ENCODE data around the gene PLXNA4. TPM values are rescaled to one million over a fixed set of nuclear protein-coding genes. Genes with fewer than 3 reads are reported as not detected.

PLXNA4 gene
- total RNA-seq, 4 donors from 2014 or later, result 0.49 to 7.1 (median 2.0) TPM

GRCh38 chr7:132164558-132165125 lies 411.6 kb downstream of the PLXNA4 start:
- Histone ChIP-seq H3K4me1 (peaks cover 0 to 4% (median 0%) of the 10 kb centered on the region in 3 donors), H3K27ac (no peak overlapping the region), H3K27me3 (peaks cover 0 to 89% (median 1%) of the 10 kb centered on the region in 4 donors), H3K36me3 (no peaks in the 10 kb centered on the region), H3K4me3 (no peak overlapping the region), H3K9me3 (no peaks in the 10 kb centered on the region)
- DNase-seq, result no peak
- no peak for TF ChIP-seq POLR2A (IDR thresholded peaks at IDR 0.05)
- no peak for TF ChIP-seq CTCF (IDR thresholded peaks at IDR 0.05)
- intact Hi-C loops (cut with DNase I), result no loop called here
- WGBS, 2 donors, result 87 to 91% methylated on average over 7 to 11 of the region's 12 CpGs

GRCh38 chr7:132162556-132163144 lies 413.6 kb downstream of the PLXNA4 start:
- Histone ChIP-seq H3K4me3 (no peak overlapping the region), H3K27ac (no peak overlapping the region), H3K9me3 (no peaks in the 10 kb centered on the region), H3K36me3 (no peaks in the 10 kb centered on the region), H3K4me1 (peaks cover 0 to 4% (median 0%) of the 10 kb centered on the region in 3 donors), H3K27me3 (peaks cover 0 to 91% (median 1%) of the 10 kb centered on the region in 4 donors)
- WGBS, 2 donors, result 51 to 72% methylated on average over 11 of the region's 12 CpGs
- TF ChIP-seq CTCF (IDR thresholded peaks at IDR 0.05) (no peak), POLR2A (IDR thresholded peaks at IDR 0.05) (no peak)
- intact Hi-C loops (cut with DNase I), result no loop called here
- DNase-seq, result no peak

GRCh38 chr7:132161976-132162375 lies 414.3 kb downstream of the PLXNA4 start:
- no peak overlapping the region for H3K4me3 ChIP-seq
- no peaks in the 10 kb centered on the region for H3K36me3 ChIP-seq
- WGBS, 2 donors, result 33 to 64% methylated on average over 1 to 8 of the region's 8 CpGs
- intact Hi-C loops (cut with DNase I), result no loop called here
- TF ChIP-seq CTCF (IDR thresholded peaks at IDR 0.05) (no peak), POLR2A (IDR thresholded peaks at IDR 0.05) (no peak)
- no peak overlapping the region for H3K27ac ChIP-seq
- peaks cover 0 to 4% (median 0%) of the 10 kb centered on the region in 3 donors for H3K4me1 ChIP-seq
- H3K27me3 ChIP-seq, result peaks cover 0 to 93% (median 1%) of the 10 kb centered on the region in 4 donors
- DNase-seq, result no peak
- no peaks in the 10 kb centered on the region for H3K9me3 ChIP-seq

- peaks cover 0 to 97% (median 1%) of the 10 kb centered on the region in 4 donors for H3K27me3 ChIP-seq
- TF ChIP-seq CTCF (IDR thresholded peaks at IDR 0.05) (no peak), POLR2A (IDR thresholded peaks at IDR 0.05) (no peak)
- no peak for DNase-seq
- intact Hi-C loops (cut with DNase I), result no loop called here
- no peaks in the 10 kb centered on the region for H3K36me3 ChIP-seq
- WGBS, 2 donors, result 60 to 76% methylated on average over 1 to 3 of the region's 12 CpGs
- no peak overlapping the region for H3K4me3 ChIP-seq
- peaks cover 0 to 4% (median 0%) of the 10 kb centered on the region in 3 donors for H3K4me1 ChIP-seq
- no peak overlapping the region for H3K27ac ChIP-seq
- no peaks in the 10 kb centered on the region for H3K9me3 ChIP-seq
Observed at GRCh38 chr7:132161533-132161915, 414.7 kb downstream of the PLXNA4 start.
